Spinal cord (tissue), 10 donors: ENCODE data around the gene NEDD9. TPM values are rescaled to one million over a fixed set of nuclear protein-coding genes. Genes with fewer than 3 reads are reported as not detected.
A peak's percentile ranks its signal among the peaks of the same experiment; 100 is the strongest.

Experiments used
- DNase-seq, 6 donors: peaks; one replicate each; pipeline versions ENCODE4 v3.0.0 to v3.0.0-alpha.2; 2013 to 2015; ENCODE audit warnings: low spot score in 6 of 6, low read depth in 4 of 6
- H3K27ac ChIP-seq: one replicate; pipeline ENCODE4 v1.5.1; 2013; ENCODE audit warnings: low read depth, low read length, control low read depth
- H3K27me3 ChIP-seq: one replicate; pipeline ENCODE4 v1.6.1; 2013; ENCODE audit warnings: low read length; ENCODE audit not compliant: control insufficient read depth, insufficient read depth
- H3K36me3 ChIP-seq: one replicate; pipeline ENCODE4 v1.6.1; 2013; ENCODE audit warnings: low read length; ENCODE audit not compliant: control insufficient read depth, insufficient read depth
- H3K4me1 ChIP-seq: one replicate; pipeline ENCODE4 v1.6.1; 2013; ENCODE audit warnings: low read length; ENCODE audit not compliant: control insufficient read depth, insufficient read depth
- H3K4me3 ChIP-seq: one replicate; pipeline ENCODE4 v1.5.1; 2013; ENCODE audit warnings: low read depth, low read length, control low read depth
- H3K9me3 ChIP-seq: one replicate; pipeline ENCODE4 v1.6.1; 2013; ENCODE audit warnings: low read length; ENCODE audit not compliant: control insufficient read depth, insufficient read depth
- WGBS: methylation state at CpG from one replicate; pipeline ENCODE4 v1.1.5; 2013; ENCODE audit warnings: missing lambda C conversion rate; ENCODE audit not compliant: insufficient coverage; 5-methylcytosine and 5-hydroxymethylcytosine counted together
- polyA plus RNA-seq, 2 donors: library from polyadenylated mRNA; unstranded; fragments of 120-200 nt; gene quantifications; one replicate each; pipeline ENCODE4 v1.2.1, GENCODE V29; 2013; ENCODE audit not compliant: insufficient read length in 2 of 2
- total RNA-seq, 2 donors: library from RNA; depleted of rRNA in 1 of 2; stranded (reverse); fragments of 120-200 nt in 1 of 2; fragments of >200 nt in 1 of 2; gene quantifications; one replicate each; pipeline versions ENCODE4 v1.2.3 to v1.2.4, GENCODE V29; 2013 to 2014
- donor health status: healthy.

The NEDD9 gene
- total and polyA plus RNA-seq, 4 donors, result 9.0 to 25.4 (median 15.0) TPM

- H3K9me3 ChIP-seq, result no peaks in the 10 kb centered on the region
- no peak overlapping the region for H3K4me3 ChIP-seq
- 46% methylated on average over 4 of the region's 5 CpGs for WGBS
- no peaks in the 10 kb centered on the region for H3K27me3 ChIP-seq
- no peaks in the 10 kb centered on the region for H3K36me3 ChIP-seq
- peak in 2 of 6 donors; percentile 57 to 62 for DNase-seq
- peaks cover 3% of the 10 kb centered on the region for H3K4me1 ChIP-seq
- H3K27ac ChIP-seq, result no peak overlapping the region
These were observed 30.9 kb upstream of the NEDD9 start for GRCh38 chr6:11263291-11263775.

GRCh38 chr6:11262242-11262641 is 29.8 kb upstream of the NEDD9 start:
- Histone ChIP-seq H3K4me1 (peaks cover 3% of the 10 kb centered on the region), H3K27me3 (no peaks in the 10 kb centered on the region), H3K36me3 (no peaks in the 10 kb centered on the region), H3K9me3 (no peaks in the 10 kb centered on the region), H3K27ac (peak overlapping the region; percentile 10), H3K4me3 (no peak overlapping the region)
- 55% methylated on average over 2 of the region's 4 CpGs for WGBS
- peak in 2 of 6 donors; percentile 20 to 94 for DNase-seq

GRCh38 chr6:11260249-11261038 is 28.0 kb upstream of the NEDD9 start:
- H3K27ac ChIP-seq, result no peak overlapping the region
- H3K36me3 ChIP-seq, result no peaks in the 10 kb centered on the region
- DNase-seq, result no peak

GRCh38 chr6:11258260-11259237 is 26.1 kb upstream of the NEDD9 start:
- Histone ChIP-seq H3K27ac (no peak overlapping the region), H3K4me1 (peaks cover 3% of the 10 kb centered on the region), H3K36me3 (no peaks in the 10 kb centered on the region), H3K27me3 (no peaks in the 10 kb centered on the region), H3K4me3 (no peak overlapping the region), H3K9me3 (no peaks in the 10 kb centered on the region)
- WGBS, result 100% methylated on average over 1 of the region's 2 CpGs
- DNase-seq, result no peak

More at GRCh38 chr6:11260249-11261038, 28.0 kb upstream of the NEDD9 start:
- Histone ChIP-seq H3K27me3 (no peaks in the 10 kb centered on the region), H3K9me3 (no peaks in the 10 kb centered on the region), H3K4me1 (peaks cover 3% of the 10 kb centered on the region), H3K4me3 (no peak overlapping the region)
- WGBS, result no CpG with 5 or more reads among the region's 4 CpGs

- WGBS, result 86% methylated on average over 1 of the region's 5 CpGs
- H3K27ac ChIP-seq, result no peak overlapping the region
- no peak overlapping the region for H3K4me3 ChIP-seq
- no peaks in the 10 kb centered on the region for H3K36me3 ChIP-seq
- H3K27me3 ChIP-seq, result no peaks in the 10 kb centered on the region
- no peaks in the 10 kb centered on the region for H3K9me3 ChIP-seq
- peaks cover 9% of the 10 kb centered on the region for H3K4me1 ChIP-seq
- no peak for DNase-seq
These were observed 23.1 kb upstream of the NEDD9 start for GRCh38 chr6:11255610-11256009.

GRCh38 chr6:11253594-11253993 is 21.1 kb upstream of the NEDD9 start:
- WGBS, result no CpG with 5 or more reads among the region's 1 CpG
- H3K27me3 ChIP-seq, result no peaks in the 10 kb centered on the region
- no peak overlapping the region for H3K27ac ChIP-seq
- H3K4me3 ChIP-seq, result no peak overlapping the region
- no peak for DNase-seq
- peaks cover 9% of the 10 kb centered on the region for H3K4me1 ChIP-seq
- no peaks in the 10 kb centered on the region for H3K9me3 ChIP-seq
- H3K36me3 ChIP-seq, result no peaks in the 10 kb centered on the region

GRCh38 chr6:11251553-11252360 is 19.3 kb upstream of the NEDD9 start:
- H3K27me3 ChIP-seq, result no peaks in the 10 kb centered on the region
- H3K27ac ChIP-seq, result peak overlapping the region; percentile 74
- H3K4me3 ChIP-seq, result no peak overlapping the region
- peaks cover 9% of the 10 kb centered on the region for H3K4me1 ChIP-seq
- H3K9me3 ChIP-seq, result no peaks in the 10 kb centered on the region
- no peaks in the 10 kb centered on the region for H3K36me3 ChIP-seq
- peak in 4 of 6 donors; percentile 59 to 89 (median 72) for DNase-seq
- 33% methylated on average over 6 of the region's 7 CpGs for WGBS

GRCh38 chr6:11250108-11250507 is 17.6 kb upstream of the NEDD9 start:
- no peaks in the 10 kb centered on the region for H3K27me3 ChIP-seq
- no peaks in the 10 kb centered on the region for H3K9me3 ChIP-seq
- no peaks in the 10 kb centered on the region for H3K36me3 ChIP-seq
- no peak for DNase-seq
- 71% methylated on average over 1 of the region's 1 CpG for WGBS
- peaks cover 9% of the 10 kb centered on the region for H3K4me1 ChIP-seq
- no peak overlapping the region for H3K27ac ChIP-seq
- no peak overlapping the region for H3K4me3 ChIP-seq
